Measurements from ENCODE around the gene USP1. TPM values are rescaled to one million over a fixed set of nuclear protein-coding genes. Genes with fewer than 3 reads are reported as not detected.
A peak's percentile ranks its signal among the peaks of the same experiment; 100 is the strongest.

The USP1 gene
- 72.6 TPM for total RNA-seq
- 25.2 TPM for polyA plus RNA-seq
- long read RNA-seq, donor 1, result 0 reads
- long read RNA-seq, donor 2, transcript USP1-201 (9 exons, 3,996 nt), result major isoform, 22 of 90 reads
- long read RNA-seq, donor 2, partial matches to known transcripts, result 67 of 90 reads
- long read RNA-seq, donor 2, other reads (novel, unspliced or antisense), result 0 of 90 reads
- long read RNA-seq, donor 3, transcript USP1-201 (9 exons, 3,996 nt), result major isoform, 8 of 43 reads
- long read RNA-seq, donor 3, partial matches to known transcripts, result 35 of 43 reads
- long read RNA-seq, donor 3, other reads (novel, unspliced or antisense), result 0 of 43 reads
- long read RNA-seq, donor 4, partial matches to known transcripts, result 9 of 12 reads
- long read RNA-seq, donor 4, other reads (novel, unspliced or antisense), result 0 of 12 reads
- long read RNA-seq, donor 5, partial matches to known transcripts, result 40 of 41 reads
- long read RNA-seq, donor 5, other reads (novel, unspliced or antisense), result 0 of 41 reads
- long read RNA-seq, donor 6, transcript USP1-201 (9 exons, 3,996 nt), result major isoform, 15 of 40 reads
- long read RNA-seq, donor 6, partial matches to known transcripts, result 24 of 40 reads
- long read RNA-seq, donor 6, other reads (novel, unspliced or antisense), result 0 of 40 reads
- long read RNA-seq, donor 7, transcript USP1-201 (9 exons, 3,996 nt), result major isoform, 11 of 63 reads
- long read RNA-seq, donor 7, partial matches to known transcripts, result 52 of 63 reads
- long read RNA-seq, donor 7, other reads (novel, unspliced or antisense), result 0 of 63 reads
- long read RNA-seq, donor 8, transcript USP1-201 (9 exons, 3,996 nt), result major isoform, 5 of 25 reads
- long read RNA-seq, donor 8, partial matches to known transcripts, result 20 of 25 reads
- long read RNA-seq, donor 8, other reads (novel, unspliced or antisense), result 0 of 25 reads
- long read RNA-seq, donor 9, transcript USP1-201 (9 exons, 3,996 nt), result major isoform, 12 of 29 reads
- long read RNA-seq, donor 9, partial matches to known transcripts, result 17 of 29 reads
- long read RNA-seq, donor 9, other reads (novel, unspliced or antisense), result 0 of 29 reads
- long read RNA-seq, donor 10, transcript USP1-201 (9 exons, 3,996 nt), result major isoform, 5 of 23 reads
- long read RNA-seq, donor 10, partial matches to known transcripts, result 18 of 23 reads
- long read RNA-seq, donor 10, other reads (novel, unspliced or antisense), result 0 of 23 reads

DNA sequence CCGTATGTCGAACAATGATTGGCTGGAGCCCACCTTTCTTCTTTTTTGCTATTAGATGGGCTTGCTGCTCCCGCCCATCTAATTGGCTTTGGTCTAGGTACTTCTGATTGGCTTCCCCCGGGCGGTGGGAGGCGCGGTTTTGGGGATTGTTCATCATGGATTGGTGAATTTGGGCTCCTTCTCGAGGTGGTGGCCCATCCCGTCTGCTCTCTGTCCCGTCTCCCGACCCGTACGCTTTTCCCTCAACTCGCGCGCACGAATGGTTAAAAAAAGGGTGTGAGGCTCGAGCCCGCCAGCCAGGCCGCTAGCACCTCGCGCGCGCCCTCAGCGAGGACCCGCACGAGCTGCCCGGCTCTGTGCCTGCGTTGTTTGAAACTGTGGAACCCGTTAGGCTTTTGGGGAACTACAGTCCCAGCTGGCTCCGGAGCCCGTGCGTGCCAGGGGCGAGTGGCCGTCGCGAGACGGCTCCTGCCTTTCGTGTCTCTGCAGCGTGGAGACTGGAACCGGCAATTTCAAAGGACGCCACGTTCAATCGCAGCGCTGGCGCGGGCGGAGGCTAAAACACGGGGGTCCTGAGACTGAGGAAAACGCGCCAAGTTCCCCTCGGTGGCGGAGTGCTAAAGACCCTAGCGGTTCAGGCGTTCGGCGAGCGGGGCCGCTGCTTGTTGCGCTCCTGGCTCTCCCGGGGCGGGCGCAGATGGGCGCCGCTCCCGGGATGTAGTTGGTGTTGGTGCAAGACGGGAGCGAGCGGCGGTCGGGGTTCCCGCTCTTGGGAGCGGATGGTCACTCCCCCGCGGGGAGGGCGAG is at the start of gene USP1:
TSS of gene USP1 (plus strand) at position 584 of the 807 bp plus-strand sequence. CDS start 2,819 bp downstream, outside the sequence.
- Histone ChIP-seq H3K36me3 (ENCODE audit: control insufficient read depth in 2 of 2, insufficient read depth in 2 of 2, low read length in 1 of 2) (peaks cover 0 to 11% of the 10 kb centered on the region in 2 donors), H3K27ac (ENCODE audit: low read depth in 1 of 2, low read length in 1 of 2) (peak within 1 kb of the TSS; percentile 99 to 100), H3K9me3 (ENCODE audit: control insufficient read depth in 2 of 2, insufficient read depth in 1 of 2, low read length in 1 of 2) (no peaks in the 10 kb centered on the region), H3K4me1 (ENCODE audit: control insufficient read depth in 2 of 2, insufficient read depth in 2 of 2, low read length in 2 of 2) (peaks cover 0 to 15% of the 10 kb centered on the region in 2 donors), H3K27me3 (ENCODE audit: control insufficient read depth in 2 of 2, insufficient read depth in 1 of 2, low read length in 1 of 2) (no peaks in the 10 kb centered on the region), H3K4me3 (ENCODE audit: low read length in 2 of 2) (peak within 1 kb of the TSS; percentile 64 to 97)
- under 1% methylated on average over 76 of the region's 76 CpGs for WGBS
- peak; percentile 94 to 100 (median 99) for DNase-seq (ENCODE audit: low read depth in 6 of 9, low spot score in 9 of 9)

GRCh38 chr1:62389531-62389930 is 47.3 kb upstream of the USP1 start:
- H3K27ac ChIP-seq (ENCODE audit: low read depth in 1 of 2, low read length in 1 of 2), result no peak overlapping the region
- WGBS, result 96% methylated on average over 6 of the region's 6 CpGs

GRCh38 chr1:62390071-62390470 is 46.8 kb upstream of the USP1 start:
- H3K9me3 ChIP-seq (ENCODE audit: control insufficient read depth in 2 of 2, insufficient read depth in 1 of 2, low read length in 1 of 2), result no peaks in the 10 kb centered on the region
- no peak overlapping the region for H3K4me3 ChIP-seq (ENCODE audit: low read length in 2 of 2)
- no peak for DNase-seq (ENCODE audit: low read depth in 6 of 9, low spot score in 9 of 9)
- peaks cover 0 to 3% of the 10 kb centered on the region in 2 donors for H3K4me1 ChIP-seq (ENCODE audit: control insufficient read depth in 2 of 2, insufficient read depth in 2 of 2, low read length in 2 of 2)
- H3K27ac ChIP-seq (ENCODE audit: low read depth in 1 of 2, low read length in 1 of 2), result no peak overlapping the region
- WGBS, result 93% methylated on average over 7 of the region's 7 CpGs
- H3K36me3 ChIP-seq (ENCODE audit: control insufficient read depth in 2 of 2, insufficient read depth in 2 of 2, low read length in 1 of 2), result no peaks in the 10 kb centered on the region
- H3K27me3 ChIP-seq (ENCODE audit: control insufficient read depth in 2 of 2, insufficient read depth in 1 of 2, low read length in 1 of 2), result no peaks in the 10 kb centered on the region

More at GRCh38 chr1:62389531-62389930, 47.3 kb upstream of the USP1 start:
- no peak for DNase-seq (ENCODE audit: low read depth in 6 of 9, low spot score in 9 of 9)
- no peaks in the 10 kb centered on the region for H3K36me3 ChIP-seq (ENCODE audit: control insufficient read depth in 2 of 2, insufficient read depth in 2 of 2, low read length in 1 of 2)
- H3K27me3 ChIP-seq (ENCODE audit: control insufficient read depth in 2 of 2, insufficient read depth in 1 of 2, low read length in 1 of 2), result no peaks in the 10 kb centered on the region
- no peaks in the 10 kb centered on the region for H3K9me3 ChIP-seq (ENCODE audit: control insufficient read depth in 2 of 2, insufficient read depth in 1 of 2, low read length in 1 of 2)
- no peak overlapping the region for H3K4me3 ChIP-seq (ENCODE audit: low read length in 2 of 2)
- peaks cover 0 to 3% of the 10 kb centered on the region in 2 donors for H3K4me1 ChIP-seq (ENCODE audit: control insufficient read depth in 2 of 2, insufficient read depth in 2 of 2, low read length in 2 of 2)

DNA sequence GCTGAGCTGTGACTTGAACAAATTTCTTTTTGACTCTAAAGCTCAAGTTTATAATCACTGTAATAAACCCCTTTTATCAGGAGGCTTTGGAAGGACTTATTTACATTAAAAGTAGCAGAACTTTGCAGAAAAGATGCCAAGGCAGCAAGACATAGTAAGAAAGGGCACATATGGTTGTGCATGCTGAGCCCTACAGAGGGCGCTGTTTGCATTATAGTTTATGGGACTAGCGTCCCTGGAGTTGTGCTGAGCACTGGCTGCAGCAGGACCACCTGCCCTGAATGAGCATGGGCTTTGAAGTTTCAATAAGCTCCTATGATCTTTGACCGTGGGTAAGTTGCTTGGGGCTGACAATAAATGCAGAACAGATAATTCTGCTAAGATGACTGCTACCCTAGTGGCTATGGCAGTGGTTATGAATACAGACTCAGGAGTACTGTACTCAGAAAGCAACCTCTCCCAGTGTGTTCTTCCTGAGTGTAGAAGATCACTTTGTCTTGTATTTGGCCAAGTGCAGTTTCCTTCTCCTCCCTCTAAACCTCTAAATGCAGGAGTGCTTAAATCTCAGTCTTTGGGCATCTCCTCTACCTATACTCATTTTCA is 45.4 kb upstream of the USP1 start:
- H3K27me3 ChIP-seq (ENCODE audit: control insufficient read depth in 2 of 2, insufficient read depth in 1 of 2, low read length in 1 of 2), result no peaks in the 10 kb centered on the region
- H3K27ac ChIP-seq (ENCODE audit: low read depth in 1 of 2, low read length in 1 of 2), result no peak overlapping the region
- H3K4me3 ChIP-seq (ENCODE audit: low read length in 2 of 2), result no peak overlapping the region
- WGBS, result 46% methylated on average over 3 of the region's 3 CpGs
- H3K36me3 ChIP-seq (ENCODE audit: control insufficient read depth in 2 of 2, insufficient read depth in 2 of 2, low read length in 1 of 2), result no peaks in the 10 kb centered on the region
- peak in 7 of 9 donors; percentile 9 to 63 (median 16) for DNase-seq (ENCODE audit: low read depth in 6 of 9, low spot score in 9 of 9)
- H3K4me1 ChIP-seq (ENCODE audit: control insufficient read depth in 2 of 2, insufficient read depth in 2 of 2, low read length in 2 of 2), result no peaks in the 10 kb centered on the region
- H3K9me3 ChIP-seq (ENCODE audit: control insufficient read depth in 2 of 2, insufficient read depth in 1 of 2, low read length in 1 of 2), result no peaks in the 10 kb centered on the region

- H3K9me3 ChIP-seq (ENCODE audit: control insufficient read depth in 2 of 2, insufficient read depth in 1 of 2, low read length in 1 of 2), result no peaks in the 10 kb centered on the region
- no peaks in the 10 kb centered on the region for H3K27me3 ChIP-seq (ENCODE audit: control insufficient read depth in 2 of 2, insufficient read depth in 1 of 2, low read length in 1 of 2)
- no peak overlapping the region for H3K4me3 ChIP-seq (ENCODE audit: low read length in 2 of 2)
- peaks cover 0 to 2% of the 10 kb centered on the region in 2 donors for H3K4me1 ChIP-seq (ENCODE audit: control insufficient read depth in 2 of 2, insufficient read depth in 2 of 2, low read length in 2 of 2)
- H3K36me3 ChIP-seq (ENCODE audit: control insufficient read depth in 2 of 2, insufficient read depth in 2 of 2, low read length in 1 of 2), result no peaks in the 10 kb centered on the region
- no peak overlapping the region for H3K27ac ChIP-seq (ENCODE audit: low read depth in 1 of 2, low read length in 1 of 2)
- DNase-seq (ENCODE audit: low read depth in 6 of 9, low spot score in 9 of 9), result no peak
- 96% methylated on average over 3 of the region's 3 CpGs for WGBS
Observed at GRCh38 chr1:62392951-62393350, 43.9 kb upstream of the USP1 start.

- DNase-seq (ENCODE audit: low read depth in 6 of 9, low spot score in 9 of 9), result no peak
- Histone ChIP-seq H3K27ac (ENCODE audit: low read depth in 1 of 2, low read length in 1 of 2) (no peak overlapping the region), H3K36me3 (ENCODE audit: control insufficient read depth in 2 of 2, insufficient read depth in 2 of 2, low read length in 1 of 2) (no peaks in the 10 kb centered on the region), H3K4me1 (ENCODE audit: control insufficient read depth in 2 of 2, insufficient read depth in 2 of 2, low read length in 2 of 2) (peaks cover 0 to 2% of the 10 kb centered on the region in 2 donors), H3K9me3 (ENCODE audit: control insufficient read depth in 2 of 2, insufficient read depth in 1 of 2, low read length in 1 of 2) (no peaks in the 10 kb centered on the region), H3K4me3 (ENCODE audit: low read length in 2 of 2) (no peak overlapping the region), H3K27me3 (ENCODE audit: control insufficient read depth in 2 of 2, insufficient read depth in 1 of 2, low read length in 1 of 2) (no peaks in the 10 kb centered on the region)
- 96% methylated on average over 8 of the region's 8 CpGs for WGBS
Observed at GRCh38 chr1:62394646-62395045, 42.2 kb upstream of the USP1 start.

GRCh38 chr1:62395291-62395690 is 41.6 kb upstream of the USP1 start:
- Histone ChIP-seq H3K4me3 (ENCODE audit: low read length in 2 of 2) (no peak overlapping the region), H3K27me3 (ENCODE audit: control insufficient read depth in 2 of 2, insufficient read depth in 1 of 2, low read length in 1 of 2) (no peaks in the 10 kb centered on the region), H3K36me3 (ENCODE audit: control insufficient read depth in 2 of 2, insufficient read depth in 2 of 2, low read length in 1 of 2) (no peaks in the 10 kb centered on the region), H3K27ac (ENCODE audit: low read depth in 1 of 2, low read length in 1 of 2) (no peak overlapping the region), H3K9me3 (ENCODE audit: control insufficient read depth in 2 of 2, insufficient read depth in 1 of 2, low read length in 1 of 2) (no peaks in the 10 kb centered on the region), H3K4me1 (ENCODE audit: control insufficient read depth in 2 of 2, insufficient read depth in 2 of 2, low read length in 2 of 2) (peaks cover 0 to 2% of the 10 kb centered on the region in 2 donors)
- DNase-seq (ENCODE audit: low read depth in 6 of 9, low spot score in 9 of 9), result no peak
- 95% methylated on average over 4 of the region's 4 CpGs for WGBS

- Histone ChIP-seq H3K4me3 (ENCODE audit: low read length in 2 of 2) (no peak overlapping the region), H3K36me3 (ENCODE audit: control insufficient read depth in 2 of 2, insufficient read depth in 2 of 2, low read length in 1 of 2) (no peaks in the 10 kb centered on the region), H3K27me3 (ENCODE audit: control insufficient read depth in 2 of 2, insufficient read depth in 1 of 2, low read length in 1 of 2) (no peaks in the 10 kb centered on the region), H3K4me1 (ENCODE audit: control insufficient read depth in 2 of 2, insufficient read depth in 2 of 2, low read length in 2 of 2) (peaks cover 0 to 2% of the 10 kb centered on the region in 2 donors), H3K27ac (ENCODE audit: low read depth in 1 of 2, low read length in 1 of 2) (no peak overlapping the region), H3K9me3 (ENCODE audit: control insufficient read depth in 2 of 2, insufficient read depth in 1 of 2, low read length in 1 of 2) (no peaks in the 10 kb centered on the region)
- 87% methylated on average over 6 of the region's 6 CpGs for WGBS
- DNase-seq (ENCODE audit: low read depth in 6 of 9, low spot score in 9 of 9), result no peak
Observed at GRCh38 chr1:62396871-62397270, 40.0 kb upstream of the USP1 start.
